Activated naive CD8-positive, alpha-beta T cell treated with anti-CD3 and anti-CD28 coated beads, Interleukin-2, amount 10 ng/mL, durations not matched to agents 7 days and 5 days (primary cell): Measurements from ENCODE around the gene TMEM62. TPM values are rescaled to one million over a fixed set of nuclear protein-coding genes. Genes with fewer than 3 reads are reported as not detected.

Experiments used
- ATAC-seq: fragments of 150-1000 bp; cut with Tn5 transposase; one replicate; pipeline ENCODE4 v1.10.0; 2021; ENCODE audit warnings: low read depth, moderate library complexity
- POLR2A ChIA-PET: fragments of 350-600 bp; sonication (Branson Sonifier 250); formaldehyde crosslinking; loops from one replicate; lab custom pipeline; 2021; ENCODE audit warnings: antibody characterized with exemption; lab: Charles Lee
- DNase-seq: peaks from one replicate; pipeline ENCODE4 v3.0.0; 2021
- H3K27ac Mint-ChIP-seq: one replicate; pipeline ENCODE4 v1.8.0; 2022; ENCODE audit warnings: mild to moderate bottlenecking, mixed read lengths
- H3K27me3 Mint-ChIP-seq: one replicate; pipeline ENCODE4 v1.8.0; 2022; ENCODE audit warnings: mild to moderate bottlenecking, moderate library complexity, mixed read lengths
- H3K36me3 Mint-ChIP-seq: one replicate; pipeline ENCODE4 v1.8.0; 2021; ENCODE audit warnings: mild to moderate bottlenecking, mixed read lengths
- H3K4me1 Mint-ChIP-seq: one replicate; pipeline ENCODE4 v1.8.0; 2021; ENCODE audit warnings: mixed read lengths
- H3K4me3 Mint-ChIP-seq: one replicate; pipeline ENCODE4 v1.8.0; 2022; ENCODE audit warnings: mild to moderate bottlenecking, moderate library complexity, mixed read lengths
- H3K9me3 Mint-ChIP-seq: one replicate; pipeline ENCODE4 v1.8.0; 2021; ENCODE audit warnings: mixed read lengths
- total RNA-seq, 2 experiments: library from RNA; stranded (reverse); gene quantifications; one replicate each; pipeline ENCODE4 v1.2.3, GENCODE V29; 2021

Gene TMEM62
- total RNA-seq, 2 experiments from 2014 or later = 23.3 to 28.1 TPM

DNA sequence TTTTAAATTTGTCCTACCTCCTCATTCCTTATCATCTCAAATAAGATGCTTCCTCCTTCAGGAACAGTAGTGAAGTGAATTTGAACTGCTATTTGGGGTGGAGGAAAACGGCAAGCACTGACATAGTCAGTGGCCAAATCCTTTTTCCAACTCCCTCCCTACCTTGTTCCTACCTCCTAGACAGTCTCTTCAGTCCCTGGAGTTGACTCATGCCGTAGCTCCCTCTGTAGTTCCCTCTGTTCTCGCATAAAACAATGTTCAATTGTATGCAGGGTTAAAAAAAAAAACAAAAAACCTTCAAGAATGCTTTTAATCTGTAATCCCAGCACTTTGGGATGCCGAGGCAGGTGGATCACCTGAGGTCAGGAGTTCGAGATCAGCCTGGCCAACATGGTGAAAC is 29.0 kb upstream of the TMEM62 start:
- ATAC-seq = no peak
- H3K4me3 Mint-ChIP-seq = peak overlapping the region; percentile 61
- H3K4me1 Mint-ChIP-seq = peaks cover 44% of the 10 kb centered on the region
- DNase-seq = no peak
- no peaks in the 10 kb centered on the region for H3K9me3 Mint-ChIP-seq
- no peaks in the 10 kb centered on the region for H3K27me3 Mint-ChIP-seq
- peaks cover 40% of the 10 kb centered on the region for H3K36me3 Mint-ChIP-seq
- POLR2A ChIA-PET = interaction anchor here (1.2 kb wide), 1 partner anchor 29 kb away, joined by 3 read pairs; the partner anchor contains the start of gene TMEM62
- peak overlapping the region; percentile 9 for H3K27ac Mint-ChIP-seq

GRCh38 chr15:43105077-43105736 is 28.2 kb upstream of the TMEM62 start:
- peak; percentile 45 for DNase-seq

GRCh38 chr15:43105778-43106485 is 27.5 kb upstream of the TMEM62 start, which contains the start of gene UBR1:
Gene UBR1 (minus strand): TSS chr15:43106038. CDS start chr15:43106022, 16 bp downstream.
- Mint-ChIP-seq H3K27me3 (no peaks in the 10 kb centered on the region), H3K4me1 (peaks cover 36% of the 10 kb centered on the region), H3K9me3 (no peaks in the 10 kb centered on the region), H3K4me3 (peak within 1 kb of the TSS; percentile 94), H3K36me3 (peaks cover 28% of the 10 kb centered on the region), H3K27ac (peak within 1 kb of the TSS; percentile 97)
- POLR2A ChIA-PET = interaction anchor here (0.7 to 2.2 kb wide), 6 partner anchors 16 to 80 kb away, joined by 3 to 15 read pairs (median 6); partner anchors contain the start of gene TMEM62
- peak; percentile 85 for ATAC-seq
- DNase-seq = peak; percentile 87

More at GRCh38 chr15:43105077-43105736, 28.2 kb upstream of the TMEM62 start:
- H3K9me3 Mint-ChIP-seq = no peaks in the 10 kb centered on the region
- peaks cover 36% of the 10 kb centered on the region for H3K36me3 Mint-ChIP-seq
- peak; percentile 35 for ATAC-seq
- H3K27ac Mint-ChIP-seq = peak overlapping the region; percentile 97
- H3K27me3 Mint-ChIP-seq = no peaks in the 10 kb centered on the region
- POLR2A ChIA-PET = no interaction called here
- H3K4me3 Mint-ChIP-seq = peak overlapping the region; percentile 94
- peaks cover 41% of the 10 kb centered on the region for H3K4me1 Mint-ChIP-seq

- H3K36me3 Mint-ChIP-seq = peaks cover 23% of the 10 kb centered on the region
- ATAC-seq (no peak), DNase-seq (no peak)
- no peaks in the 10 kb centered on the region for H3K27me3 Mint-ChIP-seq
- H3K27ac Mint-ChIP-seq = peak overlapping the region; percentile 97
- POLR2A ChIA-PET = interaction anchor here (0.6 to 2.2 kb wide), 7 partner anchors 16 to 370 kb away, joined by 3 to 15 read pairs (median 5); partner anchors contain the start of genes CDAN1 and TMEM62
- peaks cover 31% of the 10 kb centered on the region for H3K4me1 Mint-ChIP-seq
- H3K4me3 Mint-ChIP-seq = peak overlapping the region; percentile 94
- no peaks in the 10 kb centered on the region for H3K9me3 Mint-ChIP-seq
These were observed 26.9 kb upstream of the TMEM62 start for GRCh38 chr15:43106486-43106829.

GRCh38 chr15:43107751-43108150 is 25.6 kb upstream of the TMEM62 start:
- Mint-ChIP-seq H3K4me1 (peaks cover 23% of the 10 kb centered on the region), H3K9me3 (no peaks in the 10 kb centered on the region), H3K4me3 (no peak overlapping the region), H3K27me3 (no peaks in the 10 kb centered on the region), H3K36me3 (peaks cover 16% of the 10 kb centered on the region), H3K27ac (no peak overlapping the region)
- no peak for ATAC-seq
- POLR2A ChIA-PET = interaction anchor here (0.7 to 2.2 kb wide), 2 partner anchors 15 to 922 kb away, joined by 5 to 10 read pairs; no protein-coding TSS in a partner anchor
- DNase-seq = no peak

- no peak overlapping the region for H3K4me3 Mint-ChIP-seq
- no peaks in the 10 kb centered on the region for H3K9me3 Mint-ChIP-seq
- DNase-seq (no peak), ATAC-seq (no peak)
- peaks cover 12% of the 10 kb centered on the region for H3K27me3 Mint-ChIP-seq
- no peaks in the 10 kb centered on the region for H3K36me3 Mint-ChIP-seq
- no peak overlapping the region for H3K27ac Mint-ChIP-seq
- POLR2A ChIA-PET = no interaction called here
- peaks cover 5% of the 10 kb centered on the region for H3K4me1 Mint-ChIP-seq
These were observed 22.0 kb upstream of the TMEM62 start for GRCh38 chr15:43111354-43111753.

DNA sequence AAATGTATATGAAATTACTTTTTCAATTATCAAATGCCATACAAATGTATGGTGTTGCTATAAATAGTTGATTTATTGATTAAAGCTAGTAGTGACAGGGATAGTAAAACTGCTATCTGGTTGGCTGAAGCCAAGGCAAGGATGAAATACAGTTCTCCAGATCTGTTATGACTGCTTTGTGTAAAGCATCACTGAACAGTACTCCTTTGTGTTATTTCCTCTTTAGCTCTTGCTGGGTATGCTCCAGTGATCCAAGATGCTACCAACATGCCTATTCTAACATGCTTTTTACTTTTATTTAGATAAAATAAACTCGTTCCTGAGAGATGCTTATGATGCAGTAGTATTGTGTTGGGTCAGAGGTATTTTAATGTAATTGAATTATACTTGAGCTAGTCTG is 15.1 kb upstream of the TMEM62 start:
- DNase-seq (no peak), ATAC-seq (no peak)
- Mint-ChIP-seq H3K4me3 (no peak overlapping the region), H3K36me3 (peaks cover under 1% of the 10 kb centered on the region), H3K4me1 (peaks cover 13% of the 10 kb centered on the region), H3K27me3 (peaks cover 35% of the 10 kb centered on the region), H3K9me3 (no peaks in the 10 kb centered on the region), H3K27ac (no peak overlapping the region)
- POLR2A ChIA-PET = no interaction called here

DNA sequence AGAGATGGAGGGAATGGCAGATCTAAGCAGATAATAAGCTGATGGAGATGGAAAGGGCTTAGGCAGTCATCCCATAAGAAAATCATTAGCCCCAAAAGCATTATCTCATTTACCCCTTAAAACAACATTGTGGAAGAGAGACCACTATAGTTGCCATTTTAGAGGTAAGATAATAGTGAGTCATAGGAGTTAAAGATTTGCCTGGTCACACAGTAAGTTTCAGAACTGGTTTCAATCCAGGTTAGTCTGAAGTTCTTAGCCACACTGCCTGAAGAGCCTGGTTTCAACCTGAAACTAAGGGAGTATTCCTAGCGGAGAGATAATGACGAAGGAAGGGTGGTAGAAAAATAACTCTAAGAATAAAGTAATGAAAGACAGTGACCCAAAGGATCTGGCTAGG is 14.6 kb upstream of the TMEM62 start:
- peaks cover 16% of the 10 kb centered on the region for H3K4me1 Mint-ChIP-seq
- H3K27ac Mint-ChIP-seq = no peak overlapping the region
- no peaks in the 10 kb centered on the region for H3K9me3 Mint-ChIP-seq
- DNase-seq (no peak), ATAC-seq (no peak)
- POLR2A ChIA-PET = no interaction called here
- H3K27me3 Mint-ChIP-seq = peaks cover 35% of the 10 kb centered on the region
- peaks cover 1% of the 10 kb centered on the region for H3K36me3 Mint-ChIP-seq
- no peak overlapping the region for H3K4me3 Mint-ChIP-seq

DNA sequence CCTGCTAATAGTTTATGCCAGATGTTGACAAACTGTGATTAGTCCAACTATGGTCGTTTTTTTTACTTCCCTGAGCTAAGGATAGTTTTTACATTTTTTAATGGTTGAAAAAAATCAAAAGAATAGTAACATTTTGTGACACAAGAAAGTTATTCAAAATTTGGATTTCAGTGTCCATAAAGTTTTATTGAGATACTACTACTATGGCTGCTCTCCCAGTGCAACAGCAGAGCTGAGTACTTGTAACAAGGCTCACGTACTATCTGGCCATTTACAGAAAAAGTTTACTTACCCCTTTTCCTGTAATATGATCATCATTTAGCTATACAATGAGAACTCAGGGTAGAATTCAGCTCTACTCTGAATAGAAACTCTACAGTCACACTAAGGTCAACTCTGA is 11.5 kb upstream of the TMEM62 start:
- H3K9me3 Mint-ChIP-seq = peaks cover 2% of the 10 kb centered on the region
- peaks cover 19% of the 10 kb centered on the region for H3K4me1 Mint-ChIP-seq
- H3K4me3 Mint-ChIP-seq = no peak overlapping the region
- H3K27ac Mint-ChIP-seq = no peak overlapping the region
- peaks cover 23% of the 10 kb centered on the region for H3K27me3 Mint-ChIP-seq
- POLR2A ChIA-PET = interaction anchor here (1.3 to 2.3 kb wide), 2 partner anchors 15 to 65 kb away, joined by 3 to 10 read pairs; partner anchors contain the start of gene UBR1
- peaks cover 3% of the 10 kb centered on the region for H3K36me3 Mint-ChIP-seq
- ATAC-seq (no peak), DNase-seq (no peak)

DNA sequence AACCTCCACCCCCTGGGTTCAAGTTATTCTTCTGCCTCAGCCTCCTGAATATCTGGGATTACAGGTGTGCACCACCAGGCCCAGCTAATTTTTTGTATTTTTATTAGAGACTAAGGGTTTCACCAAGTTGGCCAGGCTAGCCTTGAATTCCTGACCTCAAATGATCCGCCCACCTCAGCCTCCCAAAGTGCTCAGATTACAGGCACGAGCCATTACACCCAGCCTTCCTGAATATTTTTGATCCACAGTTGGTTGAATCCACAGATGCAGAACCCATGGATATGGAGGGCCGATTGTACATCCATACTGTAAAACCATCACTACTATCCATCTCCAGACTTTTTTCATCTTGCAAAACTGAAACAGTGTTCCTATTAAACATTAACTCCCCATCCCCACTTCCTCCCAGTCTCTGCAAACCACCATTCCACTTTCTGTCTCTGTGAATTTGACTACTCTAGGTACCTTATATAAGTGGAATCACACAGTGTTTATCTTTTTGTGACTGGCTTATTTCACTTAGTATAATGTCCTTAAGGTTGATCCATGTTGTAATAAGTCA is 8.2 kb upstream of the TMEM62 start:
- DNase-seq (no peak), ATAC-seq (no peak)
- Mint-ChIP-seq H3K9me3 (peaks cover 5% of the 10 kb centered on the region), H3K4me3 (no peak overlapping the region), H3K27me3 (peaks cover 20% of the 10 kb centered on the region), H3K27ac (no peak overlapping the region), H3K36me3 (peaks cover 5% of the 10 kb centered on the region), H3K4me1 (peaks cover 23% of the 10 kb centered on the region)
- POLR2A ChIA-PET = interaction anchor here (1.5 to 2.4 kb wide), 2 partner anchors 8 to 19 kb away, joined by 5 to 8 read pairs; partner anchors contain the start of gene TMEM62

GRCh38 chr15:43126356-43126755 is 7.0 kb upstream of the TMEM62 start:
- peaks cover 5% of the 10 kb centered on the region for H3K9me3 Mint-ChIP-seq
- H3K36me3 Mint-ChIP-seq = peaks cover 5% of the 10 kb centered on the region
- H3K4me1 Mint-ChIP-seq = peaks cover 23% of the 10 kb centered on the region
- H3K4me3 Mint-ChIP-seq = no peak overlapping the region
- POLR2A ChIA-PET = no interaction called here
- H3K27me3 Mint-ChIP-seq = peaks cover 14% of the 10 kb centered on the region
- ATAC-seq = no peak
- DNase-seq = no peak
- H3K27ac Mint-ChIP-seq = no peak overlapping the region

DNA sequence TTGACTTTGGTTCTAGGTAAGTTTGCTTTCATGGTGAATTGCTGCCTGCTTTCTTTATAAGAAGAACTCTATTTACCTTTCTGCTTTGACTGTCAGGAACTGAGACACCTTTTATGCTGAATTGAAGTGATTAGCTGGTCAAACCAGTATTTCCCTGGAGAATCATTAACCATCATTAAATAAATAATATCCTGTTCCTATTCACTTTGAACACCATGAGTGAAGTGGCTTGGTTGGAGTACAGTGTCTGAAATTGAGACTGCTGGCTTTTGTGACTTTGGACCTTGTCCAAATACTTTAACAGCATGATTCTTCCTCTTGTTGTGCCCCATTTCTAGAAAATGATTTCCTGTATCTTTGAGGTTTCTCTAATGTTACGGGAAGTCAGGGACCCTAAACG is 5.6 kb upstream of the TMEM62 start:
- ATAC-seq (no peak), DNase-seq (no peak)
- Mint-ChIP-seq H3K36me3 (peaks cover 5% of the 10 kb centered on the region), H3K27ac (no peak overlapping the region), H3K9me3 (peaks cover 5% of the 10 kb centered on the region), H3K27me3 (peaks cover 19% of the 10 kb centered on the region), H3K4me3 (no peak overlapping the region), H3K4me1 (peaks cover 19% of the 10 kb centered on the region)
- POLR2A ChIA-PET = no interaction called here
